Right lobe of liver (tissue), 6 donors: ENCODE measurements around the gene POLA2. TPM values are rescaled to one million over a fixed set of nuclear protein-coding genes. Genes with fewer than 3 reads are reported as not detected.
"Not testable (repeated sequence)": the region's sequence is repeated elsewhere in the genome, so short reads cannot be mapped to it uniquely, and the experiment has no call there.

Source experiments
- ATAC-seq, 4 donors: fragments of 200-7000 bp; cut with Tn5 transposase; one replicate each; pipeline ENCODE4 v1.9.1; 2020; ENCODE audit warnings: mild to moderate bottlenecking in 4 of 4, moderate library complexity in 4 of 4
- DNase-seq, 3 donors: peaks; one replicate each; pipeline ENCODE4 v3.0.0-alpha.2; 2020
- H3K27ac ChIP-seq, 3 donors: fragments of 200-600 bp; one replicate each; pipeline ENCODE4 v1.8.0; 2022
- H3K27me3 ChIP-seq, 2 donors: fragments of 200-600 bp; one replicate each; pipeline ENCODE4 v1.8.0; 2022
- H3K36me3 ChIP-seq, 4 donors: fragments of 200-600 bp; sonication (generic) in 1 of 4; one replicate each; pipeline versions ENCODE4 v1.5.1 to v1.8.0; 2017 to 2022; ENCODE audit warnings: control low read depth in 1 of 4
- H3K4me1 ChIP-seq, 4 donors: fragments of 200-600 bp; sonication (generic) in 1 of 4; one replicate each; pipeline versions ENCODE4 v1.5.1 to v1.8.0; 2017 to 2022; ENCODE audit warnings: control low read depth in 1 of 4
- H3K4me3 ChIP-seq, 3 donors: fragments of 200-600 bp; one replicate each; pipeline ENCODE4 v1.8.0; 2022
- H3K9me3 ChIP-seq, 4 donors: fragments of 200-600 bp; sonication (generic) in 1 of 4; one replicate each; pipeline versions ENCODE4 v1.5.1 to v1.8.0; 2017 to 2022; ENCODE audit warnings: control low read depth in 1 of 4
- CTCF ChIP-seq, 4 donors: fragments of 200-600 bp in 3 of 4; fragments of 450-650 bp in 1 of 4; IDR thresholded peaks; one replicate each; pipeline versions ENCODE4 v1.5.1 to v1.8.0; 2016 to 2022; ENCODE audit warnings: antibody characterized with exemption in 4 of 4, mild to moderate bottlenecking in 2 of 4
- POLR2A ChIP-seq: fragments of 450-650 bp; IDR thresholded peaks from one replicate; pipeline ENCODE4 v1.6.1; 2017; ENCODE audit warnings: antibody characterized with exemption, mild to moderate bottlenecking
- WGBS: methylation state at CpG from one replicate; pipeline ENCODE4 v1.1.6; 2018; ENCODE audit warnings: low coverage, low lambda C conversion rate; ENCODE audit not compliant: insufficient coverage; ENCODE audit errors: missing lambda C conversion rate; 5-methylcytosine and 5-hydroxymethylcytosine counted together
- intact Hi-C, 2 donors: fragments of 100-400 bp; cut with DNase I; formaldehyde crosslinking; loops; one replicate each; pipeline versions ENCODE4 v1.11.2 to v1.14.1; 2022
- total RNA-seq, 6 experiments: library from RNA; depleted of rRNA in 2 of 6; stranded (reverse); fragments of >200 nt in 2 of 6; fragmentation: NEBNext Ultra II Directional in 3 of 6; extraction: Animal tissue kit (Norgen Biotek cat#: 25700) in 3 of 6; gene quantifications; one replicate each; pipeline versions ENCODE4 v1.1.0 to v1.2.4, GENCODE V29; 2016 to 2023
- donor health status: DM: no; HTN: yes; CAD: no.
- donor health status: DM: no; HTN: no; CAD: no.
- donor health status: DM: no; HTN: no; CAD: no.
- donor health status: DM: no; HTN: yes; CAD: no.
- donor health status: DM: no; HTN: yes; CAD: no.

The POLA2 gene
- total RNA-seq, 6 experiments from 2014 or later = 1.8 to 8.4 (median 3.5) TPM

- ATAC-seq (no peak), DNase-seq (peak in 1 of 3 donors; percentile 51)
- intact Hi-C loops = no loop called here
- Histone ChIP-seq H3K36me3 (no peaks in the 10 kb centered on the region), H3K4me3 (no peak overlapping the region), H3K9me3 (no peaks in the 10 kb centered on the region), H3K4me1 (peaks cover 0 to 9% (median 4%) of the 10 kb centered on the region in 4 donors), H3K27me3 (no peaks in the 10 kb centered on the region), H3K27ac (no peak overlapping the region)
- 93% methylated on average over 5 of the region's 17 CpGs for WGBS
- no peak for TF ChIP-seq POLR2A
- TF ChIP-seq CTCF (IDR thresholded peaks at IDR 0.05) = no peak
Measured at GRCh38 chr11:65260302-65260701, 1.5 kb upstream of the POLA2 start.

- peak overlapping the region; percentile 68 to 76 (median 73) for H3K27ac ChIP-seq
- DNase-seq = no peak
- H3K4me1 ChIP-seq = peaks cover 0 to 9% (median 4%) of the 10 kb centered on the region in 4 donors
- TF ChIP-seq POLR2A = no peak
- no peak for TF ChIP-seq CTCF (IDR thresholded peaks at IDR 0.05)
- no peaks in the 10 kb centered on the region for H3K27me3 ChIP-seq
- H3K4me3 ChIP-seq = peak overlapping the region; percentile 65 to 82 (median 69)
- 61% methylated on average over 26 of the region's 26 CpGs for WGBS
- H3K9me3 ChIP-seq = no peaks in the 10 kb centered on the region
- ATAC-seq = no peak
- intact Hi-C loops = no loop called here
- no peaks in the 10 kb centered on the region for H3K36me3 ChIP-seq
Measured at GRCh38 chr11:65260756-65261590, 789 bp upstream of the POLA2 start.

- H3K4me1 ChIP-seq = peaks cover 0 to 9% (median 4%) of the 10 kb centered on the region in 4 donors
- ATAC-seq = peak; percentile 69 to 71 (median 70)
- no peaks in the 10 kb centered on the region for H3K27me3 ChIP-seq
- no peaks in the 10 kb centered on the region for H3K36me3 ChIP-seq
- no peak for DNase-seq
- H3K4me3 ChIP-seq = peak overlapping the region; percentile 65 to 82 (median 69)
- no peaks in the 10 kb centered on the region for H3K9me3 ChIP-seq
- peak overlapping the region; percentile 66 to 85 (median 82) for H3K27ac ChIP-seq
- intact Hi-C loops = no loop called here
- no peak for TF ChIP-seq CTCF (IDR thresholded peaks at IDR 0.05)
- no peak for TF ChIP-seq POLR2A
- 1% methylated on average over 16 of the region's 16 CpGs for WGBS
Measured at GRCh38 chr11:65262381-65262680, 569 bp downstream of the POLA2 start.

GRCh38 chr11:65262776-65263175 is 1.0 kb downstream of the POLA2 start:
- H3K27ac ChIP-seq = peak overlapping the region; percentile 66 to 85 (median 82)
- intact Hi-C loops = no loop called here

GRCh38 chr11:65264747-65265146 is 3.0 kb downstream of the POLA2 start:
- ATAC-seq, intact Hi-C loops, H3K27me3 ChIP-seq, H3K4me1 ChIP-seq, DNase-seq, H3K9me3 ChIP-seq, H3K36me3 ChIP-seq, H3K4me3 ChIP-seq, H3K27ac ChIP-seq: not testable (repeated sequence)
- WGBS = 85% methylated on average over 6 of the region's 11 CpGs

More at GRCh38 chr11:65262776-65263175, 1.0 kb downstream of the POLA2 start:
- Histone ChIP-seq H3K27me3 (no peaks in the 10 kb centered on the region), H3K9me3 (no peaks in the 10 kb centered on the region), H3K36me3 (no peaks in the 10 kb centered on the region), H3K4me1 (peaks cover 0 to 9% (median 4%) of the 10 kb centered on the region in 4 donors), H3K4me3 (peak overlapping the region; percentile 65 to 82 (median 69))
- DNase-seq = no peak
- ATAC-seq = no peak
- WGBS = 26% methylated on average over 6 of the region's 6 CpGs
- no peak for TF ChIP-seq CTCF (IDR thresholded peaks at IDR 0.05)
- TF ChIP-seq POLR2A = no peak
